Peyer's patch (tissue), 4 donors: ENCODE data around the gene DNAL4.

Source experiments
- CTCF ChIP-seq, 6 experiments: fragments of 450-650 bp in 4 of 6; fragments of 200-600 bp in 2 of 6; sonication (generic) in 1 of 6; IDR thresholded peaks; one replicate each; pipeline ENCODE4 v1.5.1; 2017 to 2019; ENCODE audit warnings: antibody characterized with exemption in 6 of 6, mild to moderate bottlenecking in 3 of 6, moderate library complexity in 1 of 6
- POLR2A ChIP-seq, 2 donors: fragments of 450-650 bp; IDR thresholded peaks; one replicate each; pipeline ENCODE4 v1.5.1; 2017; ENCODE audit warnings: antibody characterized with exemption in 2 of 2, mild to moderate bottlenecking in 2 of 2, moderate library complexity in 2 of 2

DNA sequence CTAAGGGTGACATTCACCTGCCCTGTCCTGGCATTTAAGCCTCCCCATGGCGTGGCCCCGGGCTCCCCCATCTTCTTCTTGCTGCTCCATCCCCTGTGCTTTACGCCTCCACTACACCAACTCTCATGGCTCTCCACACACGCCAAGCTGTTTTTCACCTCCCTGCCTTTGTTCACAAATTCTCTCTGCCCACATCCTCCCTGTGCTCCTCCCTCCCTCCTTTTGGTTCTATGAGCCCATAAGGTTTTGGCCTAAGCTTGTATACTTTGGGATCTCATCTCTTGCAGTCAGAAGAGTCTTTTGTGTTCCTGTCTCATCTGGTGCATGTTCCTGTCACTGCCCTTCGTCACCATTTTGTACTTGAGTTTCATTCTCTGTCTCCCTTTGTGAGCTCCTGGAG is 4.6 kb upstream of the DNAL4 start:
- TF ChIP-seq CTCF (IDR thresholded peaks at IDR 0.05) (no peak), POLR2A (IDR thresholded peaks at IDR 0.05) (no peak)
